ENCODE data around the gene CALD1.

CALD1 gene, protein sequence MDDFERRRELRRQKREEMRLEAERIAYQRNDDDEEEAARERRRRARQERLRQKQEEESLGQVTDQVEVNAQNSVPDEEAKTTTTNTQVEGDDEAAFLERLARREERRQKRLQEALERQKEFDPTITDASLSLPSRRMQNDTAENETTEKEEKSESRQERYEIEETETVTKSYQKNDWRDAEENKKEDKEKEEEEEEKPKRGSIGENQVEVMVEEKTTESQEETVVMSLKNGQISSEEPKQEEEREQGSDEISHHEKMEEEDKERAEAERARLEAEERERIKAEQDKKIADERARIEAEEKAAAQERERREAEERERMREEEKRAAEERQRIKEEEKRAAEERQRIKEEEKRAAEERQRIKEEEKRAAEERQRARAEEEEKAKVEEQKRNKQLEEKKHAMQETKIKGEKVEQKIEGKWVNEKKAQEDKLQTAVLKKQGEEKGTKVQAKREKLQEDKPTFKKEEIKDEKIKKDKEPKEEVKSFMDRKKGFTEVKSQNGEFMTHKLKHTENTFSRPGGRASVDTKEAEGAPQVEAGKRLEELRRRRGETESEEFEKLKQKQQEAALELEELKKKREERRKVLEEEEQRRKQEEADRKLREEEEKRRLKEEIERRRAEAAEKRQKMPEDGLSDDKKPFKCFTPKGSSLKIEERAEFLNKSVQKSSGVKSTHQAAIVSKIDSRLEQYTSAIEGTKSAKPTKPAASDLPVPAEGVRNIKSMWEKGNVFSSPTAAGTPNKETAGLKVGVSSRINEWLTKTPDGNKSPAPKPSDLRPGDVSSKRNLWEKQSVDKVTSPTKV
- total RNA-seq, result 0 to 4.7 (median 0.50) reads per million in 9 experiments

DNA sequence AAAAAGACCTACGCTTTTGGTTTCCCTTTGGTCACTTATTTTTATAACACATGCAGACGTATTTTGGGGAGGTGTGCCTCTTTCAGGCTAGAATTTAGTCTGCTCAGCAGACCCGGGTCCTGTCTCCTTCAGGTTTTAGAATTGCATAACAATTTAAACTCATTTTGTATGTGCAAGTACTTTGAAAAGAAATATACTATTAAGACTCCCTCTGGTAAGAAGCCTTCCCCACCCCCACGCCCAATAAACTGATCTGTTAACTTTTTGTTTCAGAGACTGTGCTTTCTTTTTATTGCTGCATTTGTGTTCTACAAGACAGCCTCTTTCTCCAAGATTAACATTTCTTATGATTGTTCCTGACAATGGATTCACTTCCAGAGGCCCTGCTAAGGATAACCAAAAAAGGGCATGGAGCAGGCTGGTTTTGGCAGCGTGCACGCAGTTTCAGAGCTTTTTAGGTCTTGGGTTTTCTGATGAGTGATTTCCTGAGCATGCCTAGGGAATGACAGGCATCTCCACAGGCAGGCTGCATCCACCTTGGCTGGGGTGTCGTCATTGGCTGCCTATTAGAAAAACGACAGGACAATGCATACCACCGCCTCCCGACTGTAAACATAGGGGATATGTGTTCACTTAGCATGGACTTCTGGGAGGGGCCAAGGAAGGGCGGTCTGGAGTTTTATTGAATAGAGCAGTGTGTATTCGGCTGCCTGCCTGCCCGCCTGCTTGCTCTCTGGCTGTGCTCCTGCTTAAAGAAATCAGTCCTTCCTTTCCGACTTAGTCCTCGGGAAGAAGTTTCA, at the start of gene CALD1:
CALD1 (plus strand) TSS at position 694 of the 800 bp plus-strand sequence. CDS start 88,100 bp downstream, outside the sequence.
- H3K36me3 Mint-ChIP-seq (ENCODE audit: insufficient read depth), result no peaks in the 10 kb centered on the region
- no peak for DNase-seq
- no peaks in the 10 kb centered on the region for H3K4me1 Mint-ChIP-seq (ENCODE audit: low read depth in 2 of 2)
- H3K27ac Mint-ChIP-seq, result no peak within 1 kb of the TSS
- H3K9me3 Mint-ChIP-seq, result no peaks in the 10 kb centered on the region
- no peak for ATAC-seq (replicated peaks)
- H3K4me3 Mint-ChIP-seq, result no peak within 1 kb of the TSS
- H3K27me3 Mint-ChIP-seq, result peaks cover 38 to 41% of the 10 kb centered on the region in 2 donors

- Mint-ChIP-seq H3K27ac (no peak overlapping the region), H3K27me3 (no peaks in the 10 kb centered on the region)
Measured at GRCh38 chr7:134729895-134730294, 49.5 kb upstream of the CALD1 start.

DNA sequence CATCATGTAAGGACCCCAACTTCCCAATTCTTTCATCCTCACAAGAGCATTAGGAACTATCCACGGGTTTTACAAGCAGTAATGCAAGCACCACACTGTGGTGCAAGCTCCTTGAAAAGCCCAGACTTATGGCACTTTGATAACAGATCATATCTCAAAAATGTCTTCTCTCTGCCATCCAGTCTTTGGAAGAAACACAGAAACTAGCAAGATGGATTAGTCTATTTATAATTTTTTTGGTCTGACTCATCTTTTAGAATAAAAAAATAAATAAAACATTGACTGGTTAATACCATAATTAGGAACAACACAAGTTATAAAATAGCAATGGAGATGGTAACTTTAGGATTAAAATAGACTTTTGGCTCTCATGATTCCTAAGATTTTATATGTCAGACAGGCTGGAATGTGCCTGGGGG, 49.0 kb upstream of the CALD1 start:
- Mint-ChIP-seq H3K9me3 (no peaks in the 10 kb centered on the region), H3K36me3 (ENCODE audit: insufficient read depth) (no peaks in the 10 kb centered on the region), H3K27me3 (no peaks in the 10 kb centered on the region), H3K4me1 (ENCODE audit: low read depth in 2 of 2) (no peaks in the 10 kb centered on the region), H3K4me3 (no peak overlapping the region), H3K27ac (no peak overlapping the region)
- ATAC-seq (replicated peaks) (no peak), DNase-seq (no peak)

More at GRCh38 chr7:134729895-134730294, 49.5 kb upstream of the CALD1 start:
- ATAC-seq (replicated peaks) (no peak), DNase-seq (no peak)
- H3K36me3 Mint-ChIP-seq (ENCODE audit: insufficient read depth), result no peaks in the 10 kb centered on the region
- no peak overlapping the region for H3K4me3 Mint-ChIP-seq
- no peaks in the 10 kb centered on the region for H3K4me1 Mint-ChIP-seq (ENCODE audit: low read depth in 2 of 2)
- H3K9me3 Mint-ChIP-seq, result no peaks in the 10 kb centered on the region

DNA sequence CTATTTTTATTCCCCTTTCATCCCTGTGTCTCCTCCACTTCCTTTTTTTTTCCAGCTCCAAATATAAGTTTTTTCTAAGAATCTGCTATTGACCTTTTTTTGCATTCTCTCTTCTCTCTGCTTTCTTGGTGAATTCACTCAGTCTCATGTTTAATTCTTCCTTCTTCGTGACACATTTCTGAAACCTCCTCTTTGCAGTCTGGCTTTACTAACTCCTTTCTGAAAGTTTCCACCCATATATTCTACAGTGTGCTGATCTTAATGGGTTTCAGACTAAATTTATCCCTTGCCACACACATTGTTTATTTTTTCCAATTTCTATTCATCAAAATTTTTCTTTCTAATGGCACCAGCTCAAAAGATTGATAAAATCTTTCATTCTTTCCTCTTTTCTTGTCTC, 47.8 kb upstream of the CALD1 start:
- DNase-seq (no peak), ATAC-seq (replicated peaks) (no peak)
- Mint-ChIP-seq H3K27ac (no peak overlapping the region), H3K27me3 (no peaks in the 10 kb centered on the region), H3K4me1 (ENCODE audit: low read depth in 2 of 2) (no peaks in the 10 kb centered on the region), H3K4me3 (no peak overlapping the region), H3K36me3 (ENCODE audit: insufficient read depth) (no peaks in the 10 kb centered on the region), H3K9me3 (no peaks in the 10 kb centered on the region)

DNA sequence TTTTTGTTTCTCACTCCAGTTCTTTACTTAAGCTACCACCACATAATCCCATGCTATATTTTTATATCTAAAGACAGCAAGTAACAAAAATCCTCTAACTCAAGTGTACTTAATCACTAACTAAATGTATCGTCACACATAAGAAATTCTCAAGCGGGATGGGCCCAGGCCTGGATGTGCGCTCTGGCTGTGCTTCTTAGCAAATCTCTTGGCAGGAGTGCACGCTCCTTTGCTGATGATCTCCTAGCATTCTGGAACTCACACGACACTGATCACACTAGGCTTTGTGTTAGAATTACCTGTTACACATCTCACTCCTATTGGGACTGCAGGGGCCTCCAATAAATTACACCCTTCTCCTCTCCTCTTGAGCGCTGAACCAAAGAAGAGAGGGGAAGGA, 46.7 kb upstream of the CALD1 start:
- Mint-ChIP-seq H3K27me3 (peaks cover 0 to 4% of the 10 kb centered on the region in 2 donors), H3K9me3 (no peaks in the 10 kb centered on the region), H3K36me3 (ENCODE audit: insufficient read depth) (no peaks in the 10 kb centered on the region), H3K4me1 (ENCODE audit: low read depth in 2 of 2) (no peaks in the 10 kb centered on the region), H3K4me3 (no peak overlapping the region), H3K27ac (no peak overlapping the region)
- DNase-seq (no peak), ATAC-seq (replicated peaks) (no peak)

DNA sequence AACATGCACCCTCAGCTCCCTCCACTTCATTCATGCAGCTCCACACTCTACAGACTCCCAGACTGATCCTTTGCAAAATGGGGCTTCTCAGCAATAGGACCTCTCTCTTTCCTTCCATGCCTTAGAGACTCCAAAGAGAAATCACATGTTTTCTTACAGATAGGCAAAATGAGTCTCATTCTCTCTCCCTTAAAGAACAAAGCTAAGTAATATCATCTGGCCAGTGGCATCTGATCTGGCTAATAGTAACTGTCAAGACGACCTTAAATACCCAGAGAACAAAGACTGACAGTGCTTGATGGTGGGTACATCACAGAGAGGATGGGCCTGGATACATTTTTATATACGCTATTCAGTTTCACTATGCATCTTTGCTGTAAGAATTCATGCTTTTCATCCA, 43.1 kb upstream of the CALD1 start:
- H3K4me3 Mint-ChIP-seq, result no peak overlapping the region
- ATAC-seq (replicated peaks) (no peak), DNase-seq (no peak)
- no peaks in the 10 kb centered on the region for H3K9me3 Mint-ChIP-seq
- peaks cover 0 to 30% of the 10 kb centered on the region in 2 donors for H3K27me3 Mint-ChIP-seq
- H3K27ac Mint-ChIP-seq, result no peak overlapping the region
- H3K4me1 Mint-ChIP-seq (ENCODE audit: low read depth in 2 of 2), result no peaks in the 10 kb centered on the region
- H3K36me3 Mint-ChIP-seq (ENCODE audit: insufficient read depth), result no peaks in the 10 kb centered on the region

GRCh38 chr7:134737566-134738345, 41.7 kb upstream of the CALD1 start:
- DNase-seq (no peak), ATAC-seq (replicated peaks) (no peak)
- Mint-ChIP-seq H3K9me3 (no peaks in the 10 kb centered on the region), H3K36me3 (ENCODE audit: insufficient read depth) (no peaks in the 10 kb centered on the region), H3K4me1 (ENCODE audit: low read depth in 2 of 2) (no peaks in the 10 kb centered on the region), H3K4me3 (no peak overlapping the region), H3K27ac (no peak overlapping the region), H3K27me3 (peaks cover 5 to 30% of the 10 kb centered on the region in 2 donors)

GRCh38 chr7:134739362-134739761, 40.1 kb upstream of the CALD1 start:
- Mint-ChIP-seq H3K4me1 (ENCODE audit: low read depth in 2 of 2) (no peaks in the 10 kb centered on the region), H3K27me3 (peaks cover 5 to 30% of the 10 kb centered on the region in 2 donors), H3K27ac (no peak overlapping the region), H3K9me3 (no peaks in the 10 kb centered on the region), H3K36me3 (ENCODE audit: insufficient read depth) (no peaks in the 10 kb centered on the region), H3K4me3 (no peak overlapping the region)
- ATAC-seq (replicated peaks) (no peak), DNase-seq (no peak)

DNA sequence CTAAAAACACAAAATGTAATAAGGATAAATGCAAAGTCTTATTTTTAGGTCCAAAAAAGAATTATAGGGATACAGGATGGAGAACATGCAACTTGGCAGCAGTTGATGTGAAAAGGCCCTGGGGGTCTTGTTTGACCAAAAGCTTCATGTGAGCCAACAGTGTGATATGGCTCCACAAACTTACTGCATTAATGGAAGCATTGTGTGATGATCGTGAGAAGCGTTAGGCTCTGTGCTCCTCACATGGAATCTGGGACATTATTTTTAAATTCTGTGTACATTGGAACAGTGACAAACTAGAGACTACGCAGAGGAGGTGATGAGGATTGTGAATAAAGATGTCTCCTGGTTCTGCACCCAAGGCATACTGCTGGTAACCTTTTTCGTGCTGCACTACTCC, 39.1 kb upstream of the CALD1 start:
- H3K9me3 Mint-ChIP-seq, result no peaks in the 10 kb centered on the region
- H3K27me3 Mint-ChIP-seq, result peaks cover 9 to 31% of the 10 kb centered on the region in 2 donors
- H3K4me1 Mint-ChIP-seq (ENCODE audit: low read depth in 2 of 2), result no peaks in the 10 kb centered on the region
- H3K27ac Mint-ChIP-seq, result no peak overlapping the region
- no peak for DNase-seq
- ATAC-seq (replicated peaks), result no peak
- H3K4me3 Mint-ChIP-seq, result no peak overlapping the region
- no peaks in the 10 kb centered on the region for H3K36me3 Mint-ChIP-seq (ENCODE audit: insufficient read depth)

- H3K4me3 Mint-ChIP-seq, result no peak overlapping the region
- H3K27me3 Mint-ChIP-seq, result peaks cover 18 to 39% of the 10 kb centered on the region in 2 donors
- ATAC-seq (replicated peaks), result no peak
- no peaks in the 10 kb centered on the region for H3K4me1 Mint-ChIP-seq (ENCODE audit: low read depth in 2 of 2)
- no peak overlapping the region for H3K27ac Mint-ChIP-seq
- no peaks in the 10 kb centered on the region for H3K36me3 Mint-ChIP-seq (ENCODE audit: insufficient read depth)
- H3K9me3 Mint-ChIP-seq, result no peaks in the 10 kb centered on the region
- no peak for DNase-seq
Measured at GRCh38 chr7:134741907-134742635, 37.4 kb upstream of the CALD1 start.

GRCh38 chr7:134742688-134743350, 36.6 kb upstream of the CALD1 start:
- DNase-seq (no peak), ATAC-seq (replicated peaks) (no peak)
- Mint-ChIP-seq H3K4me1 (ENCODE audit: low read depth in 2 of 2) (no peaks in the 10 kb centered on the region), H3K27ac (no peak overlapping the region), H3K4me3 (no peak overlapping the region), H3K36me3 (ENCODE audit: insufficient read depth) (no peaks in the 10 kb centered on the region), H3K9me3 (no peaks in the 10 kb centered on the region), H3K27me3 (peaks cover 25 to 41% of the 10 kb centered on the region in 2 donors)

- ATAC-seq (replicated peaks), result no peak
- Mint-ChIP-seq H3K9me3 (no peaks in the 10 kb centered on the region), H3K27ac (no peak overlapping the region), H3K4me3 (no peak overlapping the region), H3K27me3 (peaks cover 25 to 30% of the 10 kb centered on the region in 2 donors), H3K4me1 (ENCODE audit: low read depth in 2 of 2) (no peaks in the 10 kb centered on the region), H3K36me3 (ENCODE audit: insufficient read depth) (no peaks in the 10 kb centered on the region)
- DNase-seq, result no peak
Measured at GRCh38 chr7:134744569-134744968, 34.9 kb upstream of the CALD1 start.

Measured in effector memory CD8-positive, alpha-beta T cell (primary cell).